NT2/D1 (cell line): ENCODE measurements around the gene IFT25.

Experiments
- DNase-seq: peaks from one replicate; pipeline ENCODE4 v3.0.0-alpha.2; 2011; ENCODE audit warnings: low read depth, low spot score
- H3K27me3 ChIP-seq: 2 replicates; pipeline ENCODE4 v1.6.0; 2011; ENCODE audit warnings: mild to moderate bottlenecking; ENCODE audit not compliant: insufficient read length, insufficient read depth
- H3K36me3 ChIP-seq: 2 replicates; pipeline ENCODE4 v1.6.1; 2011; ENCODE audit warnings: mild to moderate bottlenecking, low read length, mixed read lengths; ENCODE audit not compliant: insufficient read depth, insufficient read length
- H3K4me1 ChIP-seq: 2 replicates; pipeline ENCODE4 v1.5.1; 2011; ENCODE audit not compliant: insufficient read depth, insufficient read length
- H3K4me3 ChIP-seq: 2 replicates; pipeline ENCODE4 v1.5.1; 2011; ENCODE audit warnings: low read depth; ENCODE audit not compliant: insufficient read length
- H3K9ac ChIP-seq: 2 replicates; pipeline ENCODE4 v1.6.0; 2011; ENCODE audit warnings: low read depth; ENCODE audit not compliant: insufficient read length
- H3K9me3 ChIP-seq: 2 replicates; pipeline ENCODE4 v1.5.1; 2011; ENCODE audit warnings: mild to moderate bottlenecking, low read length; ENCODE audit not compliant: insufficient read depth
- SUZ12 ChIP-seq: IDR thresholded peaks from 2 replicates; pipeline ENCODE4 v1.6.1; 2011; ENCODE audit not compliant: insufficient read length, insufficient read depth; ENCODE audit errors: extremely low read depth
- YY1 ChIP-seq: IDR thresholded peaks from 2 replicates; pipeline ENCODE4 v1.6.1; 2011; ENCODE audit not compliant: insufficient read length, insufficient read depth
- ZNF274 ChIP-seq: IDR thresholded peaks from 2 replicates; pipeline ENCODE4 v1.6.1; 2011; ENCODE audit warnings: mild to moderate bottlenecking, low read depth, low read length

IFT25 gene

GRCh38 chr1:53934170-53934765 lies 11.2 kb downstream of the IFT25 start:
- no peak for DNase-seq
- H3K9ac ChIP-seq = no peak overlapping the region
- H3K27me3 ChIP-seq = no peaks in the 10 kb centered on the region
- TF ChIP-seq SUZ12 (no peak), YY1 (no peak), ZNF274 (no peak)
- no peak overlapping the region for H3K4me3 ChIP-seq
- H3K9me3 ChIP-seq = peaks cover 34% of the 10 kb centered on the region
- no peaks in the 10 kb centered on the region for H3K4me1 ChIP-seq
- H3K36me3 ChIP-seq = peaks cover 29% of the 10 kb centered on the region

GRCh38 chr1:53931523-53931922 lies 14.0 kb downstream of the IFT25 start:
- TF ChIP-seq YY1 = no peak
- no peak for TF ChIP-seq ZNF274
- TF ChIP-seq SUZ12 = no peak
- Histone ChIP-seq H3K9me3 (peaks cover 34% of the 10 kb centered on the region), H3K4me3 (no peak overlapping the region), H3K4me1 (no peaks in the 10 kb centered on the region), H3K9ac (no peak overlapping the region), H3K27me3 (no peaks in the 10 kb centered on the region), H3K36me3 (peaks cover 41% of the 10 kb centered on the region)
- no peak for DNase-seq

GRCh38 chr1:53930932-53931331 lies 14.6 kb downstream of the IFT25 start:
- H3K4me3 ChIP-seq = no peak overlapping the region
- no peak for DNase-seq
- H3K9ac ChIP-seq = no peak overlapping the region
- H3K27me3 ChIP-seq = no peaks in the 10 kb centered on the region
- H3K4me1 ChIP-seq = no peaks in the 10 kb centered on the region
- H3K9me3 ChIP-seq = peaks cover 34% of the 10 kb centered on the region
- H3K36me3 ChIP-seq = peaks cover 38% of the 10 kb centered on the region
- no peak for TF ChIP-seq ZNF274
- TF ChIP-seq SUZ12 = no peak
- no peak for TF ChIP-seq YY1

GRCh38 chr1:53929246-53929960 lies 16.1 kb downstream of the IFT25 start:
- Histone ChIP-seq H3K9me3 (peaks cover 24% of the 10 kb centered on the region), H3K4me3 (no peak overlapping the region), H3K36me3 (peaks cover 29% of the 10 kb centered on the region), H3K27me3 (no peaks in the 10 kb centered on the region), H3K9ac (no peak overlapping the region), H3K4me1 (no peaks in the 10 kb centered on the region)
- DNase-seq = no peak
- TF ChIP-seq SUZ12 (no peak), ZNF274 (no peak), YY1 (no peak)

GRCh38 chr1:53927376-53927881 lies 18.1 kb downstream of the IFT25 start:
- H3K27me3 ChIP-seq = no peaks in the 10 kb centered on the region
- H3K4me3 ChIP-seq = no peak overlapping the region
- peaks cover 7% of the 10 kb centered on the region for H3K9me3 ChIP-seq
- no peak overlapping the region for H3K9ac ChIP-seq
- H3K4me1 ChIP-seq = no peaks in the 10 kb centered on the region
- no peak for DNase-seq
- TF ChIP-seq YY1 = no peak
- H3K36me3 ChIP-seq = peaks cover 40% of the 10 kb centered on the region

GRCh38 chr1:53919675-53920066 lies 25.8 kb downstream of the IFT25 start:
- no peaks in the 10 kb centered on the region; the same call in 1 of the 2 replicates for H3K9me3 ChIP-seq
- no peak for TF ChIP-seq ZNF274
- no peak for TF ChIP-seq YY1
- no peak for TF ChIP-seq SUZ12
- no peak overlapping the region for H3K4me3 ChIP-seq
- peaks cover 34% of the 10 kb centered on the region for H3K36me3 ChIP-seq
- H3K27me3 ChIP-seq = no peaks in the 10 kb centered on the region
- DNase-seq = no peak
- H3K4me1 ChIP-seq = no peaks in the 10 kb centered on the region
- no peak overlapping the region for H3K9ac ChIP-seq

- no peak for TF ChIP-seq ZNF274
- no peak for TF ChIP-seq YY1
- no peak for TF ChIP-seq SUZ12
- Histone ChIP-seq H3K36me3 (peaks cover 28% of the 10 kb centered on the region), H3K9ac (no peak overlapping the region), H3K4me3 (no peak overlapping the region), H3K4me1 (peaks cover 4% of the 10 kb centered on the region), H3K27me3 (no peaks in the 10 kb centered on the region), H3K9me3 (no peaks in the 10 kb centered on the region; the same call in 1 of the 2 replicates)
- no peak for DNase-seq
Measured at GRCh38 chr1:53918343-53918742, 27.2 kb downstream of the IFT25 start.
